NCI-H524 (cell line): Measurements from ENCODE around the gene ZDHHC19.
"Not testable (repeated sequence)": the region's sequence is repeated elsewhere in the genome, so short reads cannot be mapped to it uniquely, and the experiment has no call there.

Experiments
- DNase-seq, 2 experiments: peaks; one replicate each; lab custom pipeline; 2025; lab: John Stamatoyannopoulos, UW

The ZDHHC19 gene

GRCh38 chr3:196225086-196225485 lies 13.9 kb upstream of the ZDHHC19 start:
- no peak for DNase-seq

DNA sequence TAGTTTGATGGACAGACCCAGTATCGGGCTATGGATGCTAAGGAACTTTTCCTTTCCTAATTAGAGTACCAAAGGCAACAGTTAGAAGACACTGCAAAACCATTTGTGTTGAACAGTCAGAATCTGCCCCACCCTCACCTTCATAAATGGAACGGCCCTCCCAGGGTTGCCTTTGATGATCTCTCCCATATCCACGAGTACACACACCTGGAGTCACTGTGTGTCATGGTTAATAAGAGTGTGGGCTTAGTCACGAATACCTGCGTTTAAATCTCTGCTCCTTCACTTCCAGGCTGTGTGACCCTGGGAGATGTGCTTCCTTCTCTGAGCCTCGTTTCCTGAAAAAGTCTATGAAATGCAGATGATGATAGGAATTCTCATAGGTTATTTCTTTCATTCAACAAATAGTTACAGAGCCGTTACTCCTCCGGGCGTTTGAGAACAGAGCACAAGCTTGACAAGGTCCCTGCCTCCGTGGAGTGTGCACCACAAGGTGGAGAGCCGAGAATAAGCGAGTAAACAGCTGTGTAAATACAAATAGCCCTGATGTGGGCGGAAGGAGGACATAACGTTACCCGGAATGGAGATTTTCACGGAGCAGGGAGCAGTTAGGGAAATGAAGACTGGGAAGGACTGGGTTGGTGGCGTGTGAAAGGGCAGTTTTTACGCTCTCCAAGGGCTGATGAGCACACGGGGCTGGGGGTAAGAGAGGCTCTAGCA lies 11.8 kb upstream of the ZDHHC19 start:
- no peak for DNase-seq

DNA sequence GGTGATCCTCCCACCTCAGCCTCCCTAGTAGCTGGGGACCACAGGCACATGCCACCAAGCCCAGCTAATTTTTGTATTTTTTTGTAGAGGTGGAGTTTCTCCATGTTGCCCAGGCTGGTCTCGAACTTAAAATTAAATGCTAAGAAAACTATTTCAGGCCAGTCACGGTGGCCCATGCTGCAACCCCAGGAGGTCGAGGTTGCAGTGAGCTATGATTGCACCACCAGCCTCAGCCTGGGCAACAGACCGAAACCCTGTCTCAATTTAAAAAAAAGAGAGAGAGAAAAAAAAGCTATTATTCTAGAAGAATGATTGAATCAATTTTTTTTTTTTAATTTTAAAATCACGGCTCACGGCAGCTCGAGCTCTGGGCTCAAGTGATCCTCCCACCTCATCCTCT lies 9.8 kb upstream of the ZDHHC19 start:
- no peak for DNase-seq

GRCh38 chr3:196220587-196220986 lies 9.4 kb upstream of the ZDHHC19 start:
- DNase-seq: no peak

GRCh38 chr3:196219970-196220311 lies 8.7 kb upstream of the ZDHHC19 start:
- DNase-seq: no peak

DNA sequence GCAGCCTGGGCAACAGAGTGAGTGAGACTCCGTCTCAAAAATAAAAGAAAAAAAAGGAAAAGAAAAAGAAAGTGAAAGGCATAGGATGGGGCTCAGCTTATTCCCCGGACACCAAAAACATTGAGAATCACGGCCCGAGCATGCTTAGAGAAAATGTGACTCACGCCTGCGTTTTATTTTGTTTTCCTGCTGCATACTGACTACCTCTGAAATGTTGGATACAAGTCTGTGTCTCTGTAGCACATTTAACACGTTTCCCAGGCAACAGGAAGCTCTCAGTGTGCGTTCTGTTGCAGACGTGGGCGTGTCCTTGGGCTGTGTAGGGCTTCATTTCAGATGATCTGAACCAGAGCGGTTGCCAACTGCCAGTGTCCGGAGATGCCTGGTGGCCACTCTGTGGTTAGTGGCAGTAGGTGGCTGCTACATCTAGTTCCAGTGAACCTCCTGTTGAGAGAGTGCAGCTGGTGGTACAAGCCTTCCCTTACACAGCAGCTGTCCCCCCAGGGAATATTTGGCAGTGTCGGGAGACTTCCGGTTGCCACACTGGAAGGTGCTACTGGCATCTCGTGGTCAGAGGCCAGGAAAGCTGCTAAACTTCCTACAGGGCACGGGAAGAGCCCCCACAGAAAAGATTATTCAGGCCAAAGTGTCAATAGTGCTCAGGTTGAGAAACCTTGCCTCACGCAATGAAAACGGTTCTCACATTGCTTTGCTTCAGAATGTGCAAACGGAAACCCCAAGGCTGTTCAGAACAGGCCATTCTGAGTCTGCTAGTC lies 8.2 kb upstream of the ZDHHC19 start:
- peak; percentile 45 to 71 for DNase-seq

- DNase-seq: no peak
Observed at GRCh38 chr3:196218155-196218712, 7.0 kb upstream of the ZDHHC19 start.

DNA sequence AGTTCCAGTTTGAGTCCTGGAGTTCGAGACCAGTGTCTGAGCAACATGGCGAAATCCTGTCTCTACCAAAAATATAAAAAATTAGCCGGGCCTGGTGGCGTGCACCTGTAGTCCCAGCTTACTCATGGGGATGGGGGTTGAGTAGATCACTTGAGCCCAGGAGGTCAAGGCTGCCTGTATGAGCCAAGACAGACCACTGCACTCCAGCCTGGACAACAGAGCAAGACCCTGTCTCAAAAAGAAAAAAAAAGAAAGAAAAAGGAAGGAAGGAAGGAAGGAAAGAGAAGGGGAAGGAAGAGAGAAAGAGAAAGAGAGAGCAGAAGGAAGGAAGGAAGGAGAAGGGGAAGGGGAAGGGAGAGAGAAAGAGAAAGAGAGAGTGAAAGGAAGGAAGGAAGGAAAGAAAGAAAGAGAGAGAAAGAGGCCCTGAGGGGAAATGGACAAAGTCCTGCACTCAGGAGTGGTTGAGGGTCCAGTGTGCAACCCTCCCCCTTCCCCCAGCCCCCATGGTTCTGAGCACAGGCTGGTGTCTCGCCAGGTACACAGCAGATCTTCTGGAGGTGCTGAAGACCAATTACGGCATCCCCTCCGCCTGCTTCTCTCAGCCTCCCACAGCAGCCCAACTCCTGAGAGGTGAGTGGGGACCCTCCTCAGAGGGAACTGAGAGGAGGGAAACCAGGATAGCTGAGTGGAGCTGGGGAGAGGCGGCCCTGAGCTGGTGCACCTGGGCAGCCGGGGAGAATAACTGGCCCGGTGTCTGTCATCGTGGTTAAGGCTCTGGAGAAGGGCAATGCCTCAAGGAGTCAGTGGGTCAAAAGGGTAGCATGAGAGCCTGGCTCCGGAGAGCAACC lies 6.3 kb upstream of the ZDHHC19 start:
- no peak for DNase-seq

GRCh38 chr3:196216681-196217211 lies 5.5 kb upstream of the ZDHHC19 start:
- DNase-seq: no peak

GRCh38 chr3:196216089-196216564 lies 4.9 kb upstream of the ZDHHC19 start, which contains the start of gene SLC51A:
SLC51A (plus strand) TSS chr3:196216534; CDS start chr3:196216713, 179 bp downstream.
- DNase-seq: no peak

- DNase-seq: no peak
Observed at GRCh38 chr3:196215493-196216020, 4.4 kb upstream of the ZDHHC19 start.

DNA sequence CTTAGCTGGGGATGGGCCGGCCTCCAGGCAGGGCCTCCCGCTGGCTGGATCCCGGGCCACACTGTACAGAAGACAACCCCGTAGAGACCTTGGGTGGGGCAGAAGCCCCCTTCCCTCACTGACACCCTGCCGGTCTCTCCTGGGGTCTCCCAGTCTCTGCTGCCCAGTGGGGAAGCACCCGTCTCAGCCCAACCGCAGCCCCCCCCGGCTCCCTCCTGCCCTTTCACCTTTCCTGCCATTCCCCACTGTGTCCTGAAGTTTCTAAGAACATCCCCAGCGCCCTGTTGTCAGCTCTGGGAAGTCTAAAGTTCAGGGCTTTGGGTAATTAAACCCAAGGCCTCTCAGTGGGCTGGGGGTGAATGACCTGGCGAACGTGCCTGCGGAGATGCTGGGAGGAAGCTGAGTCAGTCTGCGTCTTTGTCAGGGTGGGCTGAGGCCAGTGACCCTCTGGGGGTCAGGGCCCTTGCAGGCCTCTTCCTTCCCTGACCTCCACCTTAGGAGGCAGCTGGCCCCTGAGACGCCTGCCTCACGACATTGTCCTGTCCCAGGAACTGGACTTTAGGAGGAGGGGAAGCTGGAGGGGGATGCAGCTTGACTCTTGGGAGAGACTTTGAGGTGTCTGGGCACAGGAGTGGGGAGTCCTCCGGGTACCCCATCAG lies 3.7 kb upstream of the ZDHHC19 start:
- no peak for DNase-seq

- not testable (repeated sequence) for DNase-seq
Observed at GRCh38 chr3:196209944-196210672, 1.1 kb downstream of the ZDHHC19 start.

DNA sequence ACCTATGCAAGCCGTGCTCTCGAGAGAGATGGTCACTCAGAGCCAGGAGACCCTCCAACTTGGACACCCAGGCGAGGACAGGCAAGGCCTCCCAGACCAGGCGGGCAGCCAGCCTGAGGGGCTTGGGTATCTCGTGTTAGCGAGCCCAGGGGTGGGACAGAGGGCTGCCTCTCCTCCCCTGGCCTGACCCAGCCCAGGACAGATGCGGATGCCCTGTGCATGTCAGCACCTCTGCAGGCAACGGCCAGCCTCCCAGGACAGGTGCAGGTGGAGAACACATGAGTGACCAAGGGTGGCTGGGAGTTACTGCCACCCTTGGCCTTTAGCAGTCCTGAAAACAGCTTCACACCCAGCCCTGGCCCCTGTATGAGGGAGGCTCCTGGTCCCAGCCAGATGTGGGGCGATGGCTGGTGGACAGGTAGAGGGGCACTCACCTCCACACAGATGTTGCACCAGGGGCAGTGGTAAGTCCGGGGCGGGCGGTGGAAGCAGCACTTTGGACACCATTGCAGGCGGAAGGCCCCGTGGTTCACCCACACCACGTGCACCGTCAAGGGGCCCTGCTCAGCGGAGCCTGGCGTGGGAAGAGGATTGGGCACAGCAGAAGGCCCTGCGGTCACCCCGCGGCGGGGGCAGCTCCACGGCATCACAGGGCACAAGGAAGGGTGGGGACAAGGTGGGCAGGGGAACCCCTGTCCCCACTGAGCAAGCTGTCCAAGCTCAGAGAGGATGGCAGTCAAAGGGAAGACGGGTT lies 2.1 kb downstream of the ZDHHC19 start:
- no peak for DNase-seq

GRCh38 chr3:196207833-196208607 lies 3.2 kb downstream of the ZDHHC19 start:
- no peak for DNase-seq

DNA sequence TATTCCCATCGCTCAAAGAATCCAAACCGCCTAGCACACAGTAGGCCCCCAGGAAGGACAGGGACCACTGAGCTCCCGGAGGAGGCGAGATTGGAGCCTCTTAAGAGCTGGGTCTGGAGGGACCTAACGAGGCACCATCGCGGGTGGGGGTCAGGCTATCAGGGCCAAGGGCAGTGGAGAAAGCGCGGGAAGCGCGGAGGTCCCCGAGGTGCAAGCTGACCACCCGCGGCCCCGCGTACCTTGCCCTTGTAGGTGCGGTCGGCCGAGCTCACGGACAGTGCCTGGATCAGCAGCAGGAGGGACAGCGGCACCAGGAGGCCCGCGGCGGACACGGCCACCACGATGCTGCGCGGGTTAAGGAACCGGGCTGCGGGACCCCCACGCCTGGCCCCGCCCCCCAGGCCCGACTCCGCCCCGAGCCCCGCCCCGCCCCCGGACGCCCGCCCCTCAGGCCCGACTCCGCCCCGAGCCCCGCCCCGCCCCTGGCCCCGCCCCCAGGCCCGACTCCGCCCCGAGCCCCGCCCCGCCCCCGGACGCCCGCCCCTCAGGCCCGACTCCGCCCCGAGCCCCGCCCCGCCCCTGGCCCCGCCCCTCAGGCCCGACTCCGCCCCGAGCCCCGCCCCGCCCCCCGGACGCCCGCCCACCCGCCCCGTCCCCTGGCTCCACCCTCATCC lies 3.9 kb downstream of the ZDHHC19 start:
- DNase-seq: no peak

DNA sequence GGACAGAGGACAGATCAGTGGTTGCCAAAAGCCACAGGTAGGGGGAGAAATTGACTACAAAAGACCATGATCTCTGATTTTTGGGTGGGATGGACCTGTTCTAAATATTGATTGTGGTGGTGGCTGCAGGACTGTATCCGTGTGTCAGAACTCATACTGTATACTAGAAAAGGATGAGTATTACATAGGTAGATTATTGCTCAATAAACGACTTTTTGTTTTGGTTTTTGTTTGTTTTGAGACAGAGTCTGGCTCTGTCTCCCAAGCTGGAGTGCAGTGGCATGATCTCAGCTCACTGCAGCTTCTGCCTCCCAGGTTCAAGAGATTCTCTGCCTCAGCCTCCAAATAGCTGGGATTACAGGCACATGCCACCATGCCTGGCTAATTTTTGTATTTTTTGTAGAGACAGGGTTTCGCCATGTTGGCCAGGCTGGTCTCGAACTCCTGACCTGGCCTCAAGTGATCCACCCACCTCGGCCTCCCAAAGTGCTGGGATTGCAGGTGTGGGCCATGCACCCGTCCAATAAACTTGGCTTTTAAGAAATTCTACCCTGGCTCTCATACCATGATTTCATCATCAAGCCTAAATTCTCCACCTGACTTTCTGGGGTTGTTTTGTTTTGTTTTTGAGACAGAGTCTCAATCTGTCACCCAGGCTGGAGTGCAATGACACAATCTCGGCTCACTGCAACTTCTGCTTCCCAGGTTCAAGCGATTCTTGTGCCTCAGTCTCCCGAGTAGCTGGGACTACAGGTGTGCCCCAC lies 5.6 kb downstream of the ZDHHC19 start:
- not testable (repeated sequence) for DNase-seq
